Heart right ventricle (tissue), 16 donors: Measurements from ENCODE around the gene RXFP4. TPM values are rescaled to one million over a fixed set of nuclear protein-coding genes. Genes with fewer than 3 reads are reported as not detected.

ENCODE experiments used
- ATAC-seq, 8 donors: fragments of 200-7000 bp; cut with Tn5 transposase; one replicate each; pipeline ENCODE4 v1.9.1; 2020; ENCODE audit warnings: mild to moderate bottlenecking in 8 of 8, moderate library complexity in 8 of 8, moderate number of reproducible peaks in 1 of 8
- DNase-seq, 2 donors: peaks; one replicate each; pipeline ENCODE4 v3.0.0-alpha.2; 2020
- H3K27ac ChIP-seq, 10 donors: fragments of 200-600 bp; sonication (generic) in 2 of 10; one replicate each; pipeline versions ENCODE4 v1.5.0 to v1.8.0; 2020 to 2022; ENCODE audit warnings: mild to moderate bottlenecking in 3 of 10
- H3K27me3 ChIP-seq, 7 donors: fragments of 200-600 bp; one replicate each; pipeline ENCODE4 v1.8.0; 2021 to 2022; ENCODE audit warnings: mild to moderate bottlenecking in 2 of 7
- H3K36me3 ChIP-seq, 9 donors: fragments of 200-600 bp; sonication (generic) in 1 of 9; one replicate each; pipeline versions ENCODE4 v1.5.0 to v1.8.0; 2020 to 2022; ENCODE audit warnings: mild to moderate bottlenecking in 2 of 9
- H3K4me1 ChIP-seq, 9 donors: fragments of 200-600 bp; sonication (generic) in 1 of 9; one replicate each; pipeline versions ENCODE4 v1.5.0 to v1.8.0; 2020 to 2022; ENCODE audit warnings: mild to moderate bottlenecking in 4 of 9
- H3K4me3 ChIP-seq, 10 donors: fragments of 200-600 bp; sonication (generic) in 2 of 10; one replicate each; pipeline versions ENCODE4 v1.5.0 to v1.8.0; 2020 to 2022; ENCODE audit warnings: mild to moderate bottlenecking in 7 of 10, moderate library complexity in 2 of 10
- H3K9me3 ChIP-seq, 11 donors: fragments of 200-600 bp in 10 of 11; sonication (generic) in 2 of 11; one replicate each; pipeline versions ENCODE4 v1.5.0 to v1.8.0; 2013 to 2022; ENCODE audit warnings: mild to moderate bottlenecking in 2 of 11, control low read depth in 1 of 11, moderate library complexity in 1 of 11
- CTCF ChIP-seq, 9 donors: fragments of 200-600 bp; sonication (generic) in 2 of 9; IDR thresholded peaks; one replicate each; pipeline versions ENCODE4 v1.5.0 to v1.8.0; 2021 to 2022; ENCODE audit warnings: antibody characterized with exemption in 9 of 9, mild to moderate bottlenecking in 5 of 9, moderate library complexity in 1 of 9
- WGBS, 2 donors: extraction: QIAGEN DNeasy Blood & Tissue Kit; methylation state at CpG; one replicate each; pipeline ENCODE4 v1.1.7; 2013; ENCODE audit warnings: inconsistent platforms in 1 of 2; 5-methylcytosine and 5-hydroxymethylcytosine counted together
- intact Hi-C, 10 donors: fragments of 100-400 bp; cut with DNase I; formaldehyde crosslinking; loops; one replicate each; pipeline versions ENCODE4 v1.11.1 to v1.14.2; 2022
- polyA plus RNA-seq, 2 donors: library from polyadenylated mRNA; stranded (reverse); fragments of 200-250 nt; gene quantifications; one replicate each; pipeline ENCODE4 v1.2.3, GENCODE V29; 2013
- total RNA-seq, 10 donors: library from RNA; stranded (reverse); fragmentation: NEBNext Ultra II Directional in 3 of 10; extraction: Animal tissue kit (Norgen Biotek cat#: 25700) in 3 of 10; gene quantifications; one replicate each; pipeline versions ENCODE4 v1.2.1 to v1.2.4, GENCODE V29; 2021 to 2023
- donor health status: Arrhythmogenic right ventricular cardiomyopathy.
- donor health status: ischemic (EF 13 %, LVEDD 7.1; RV severe dilation, severe dysfunction).
- donor health status: healthy with polysubstance abuse.
- donor health status: DM: no; HTN: yes; CAD: no.
- donor health status: DM: no; HTN: no; CAD: no.
- donor health status: ischemic (EF 25% LVEDD 6.9; RV normal size, moderate dysfunction).
- donor health status: ischemic (EF 25% LVEDD 5.7; RV mildly dilated, moderate dysfunction).
- donor health status: healthy.
- donor health status: DM: yes; HTN: yes; CAD: no.
- donor health status: Ischemic cardiomyopathy.
- donor health status: ischemic (EF 35%, LVEDD 5.7; RV mildly dilated, moderate dysfunction).
- donor health status: nonischemic (EF 11% LVEDD 7.7; RV severe dilation, severe dysfunction).
- donor health status: DM: yes; HTN: yes; CAD: no.
- donor health status: PGD.
- donor health status: ischemic (EF 29% LVEDD 5.4; RV normal size, mild dysfunction).
- donor health status: nonischemic (EF 23%, LVEDD 6.1; RV moderate dilation, normal function).

The RXFP4 gene
- total and polyA plus RNA-seq, 12 donors = 0.04 TPM; not detected in 11

GRCh38 chr1:155897746-155898145, 43.7 kb upstream of the RXFP4 start:
- Histone ChIP-seq H3K27me3 (no peaks in the 10 kb centered on the region), H3K4me1 (peaks cover 0 to 23% (median 14%) of the 10 kb centered on the region in 9 donors), H3K36me3 (peaks cover 0 to 78% (median 59%) of the 10 kb centered on the region in 9 donors), H3K27ac (no peak overlapping the region), H3K4me3 (no peak overlapping the region), H3K9me3 (no peaks in the 10 kb centered on the region)
- ATAC-seq = no peak
- TF ChIP-seq CTCF (IDR thresholded peaks at IDR 0.05) = no peak
- 73 to 80% methylated on average over 1 of the region's 1 CpG for WGBS, 2 donors
- DNase-seq = no peak
- intact Hi-C loops = loop anchor here in 2 of 10 donors (5.0 kb wide), 2 partner anchors 35 to 40 kb away; partner anchors contain the start of genes GON4L (in 1 of the 2) and SYT11 (in 1 of the 2)

- no peak for TF ChIP-seq CTCF (IDR thresholded peaks at IDR 0.05)
- Histone ChIP-seq H3K9me3 (no peaks in the 10 kb centered on the region), H3K4me1 (peaks cover 0 to 12% (median 4%) of the 10 kb centered on the region in 9 donors), H3K36me3 (peaks cover 0 to 89% (median 70%) of the 10 kb centered on the region in 9 donors), H3K27me3 (no peaks in the 10 kb centered on the region), H3K27ac (no peak overlapping the region), H3K4me3 (no peak overlapping the region)
- intact Hi-C loops = loop anchor here in 2 of 10 donors (5.0 kb wide), 2 partner anchors 37 to 42 kb away; partner anchors contain the start of genes GON4L (in 1 of the 2) and SYT11 (in 1 of the 2)
- no peak for DNase-seq
- 80 to 83% methylated on average over 2 of the region's 2 CpGs for WGBS, 2 donors
- ATAC-seq = no peak
Observed at GRCh38 chr1:155898888-155899287, 42.5 kb upstream of the RXFP4 start.

- Histone ChIP-seq H3K9me3 (no peaks in the 10 kb centered on the region), H3K4me3 (no peak overlapping the region), H3K4me1 (peaks cover 0 to 5% (median 0%) of the 10 kb centered on the region in 9 donors), H3K36me3 (peaks cover 0 to 97% (median 78%) of the 10 kb centered on the region in 9 donors), H3K27ac (no peak overlapping the region), H3K27me3 (no peaks in the 10 kb centered on the region)
- ATAC-seq (no peak), DNase-seq (no peak)
- intact Hi-C loops = loop anchor here in 3 of 10 donors (5.0 to 10.0 kb wide), 3 partner anchors 37 to 125 kb away; partner anchors contain the start of genes GON4L (in 1 of the 3) and SYT11 (in 1 of the 3)
- no peak for TF ChIP-seq CTCF (IDR thresholded peaks at IDR 0.05)
- 98 to 99% methylated on average over 2 of the region's 2 CpGs for WGBS, 2 donors
Observed at GRCh38 chr1:155899683-155900082, 41.8 kb upstream of the RXFP4 start.

- no peaks in the 10 kb centered on the region for H3K9me3 ChIP-seq
- H3K27ac ChIP-seq = no peak overlapping the region
- WGBS, 2 donors = 88 to 89% methylated on average over 4 of the region's 4 CpGs
- peaks cover 0 to 100% (median 83%) of the 10 kb centered on the region in 9 donors for H3K36me3 ChIP-seq
- H3K27me3 ChIP-seq = no peaks in the 10 kb centered on the region
- no peak for TF ChIP-seq CTCF (IDR thresholded peaks at IDR 0.05)
- ATAC-seq = no peak
- intact Hi-C loops = loop anchor here in 1 of 10 donors (10.0 kb wide), 1 partner anchor 125 kb away; no protein-coding TSS in a partner anchor
- peaks cover 0 to 5% (median 0%) of the 10 kb centered on the region in 9 donors for H3K4me1 ChIP-seq
- DNase-seq = no peak
- no peak overlapping the region for H3K4me3 ChIP-seq
Observed at GRCh38 chr1:155900161-155900560, 41.3 kb upstream of the RXFP4 start.
